CD8-positive, alpha-beta memory T cell (primary cell): ENCODE measurements around the gene PA2G4. TPM values are rescaled to one million over a fixed set of nuclear protein-coding genes. Genes with fewer than 3 reads are reported as not detected.
A peak's percentile ranks its signal among the peaks of the same experiment; 100 is the strongest.

Source experiments
- CTCF ChIA-PET: fragments of 350-600 bp; sonication (Branson Sonifier 250); formaldehyde crosslinking; loops from one replicate; lab custom pipeline; 2021; ENCODE audit warnings: antibody characterized with exemption; lab: Charles Lee
- POLR2A ChIA-PET: fragments of 350-600 bp; sonication (Branson Sonifier 250); formaldehyde crosslinking; loops from one replicate; lab custom pipeline; 2021; ENCODE audit warnings: antibody characterized with exemption; lab: Charles Lee
- DNase-seq, 5 donors: peaks; one replicate each; pipeline versions ENCODE4 v3.0.0 to v3.0.0-alpha.2; 2020 to 2022; ENCODE audit warnings: mixed read lengths in 1 of 5
- H3K27ac ChIP-seq: one replicate; pipeline ENCODE4 v1.7.0; 2013; ENCODE audit warnings: low read depth, mild to moderate bottlenecking, low read length, moderate library complexity
- H3K27me3 ChIP-seq: 2 replicates; pipeline ENCODE4 v1.7.0; 2013; ENCODE audit warnings: low read length, mild to moderate bottlenecking; ENCODE audit not compliant: insufficient read depth, poor library complexity, severe bottlenecking
- H3K36me3 ChIP-seq: 2 replicates; pipeline ENCODE4 v1.7.0; 2013; ENCODE audit warnings: mild to moderate bottlenecking, low read length, moderate library complexity; ENCODE audit not compliant: insufficient read depth
- H3K4me1 ChIP-seq: 2 replicates; pipeline ENCODE4 v1.7.0; 2013; ENCODE audit warnings: mild to moderate bottlenecking, low read length, moderate library complexity; ENCODE audit not compliant: insufficient read depth
- H3K4me3 ChIP-seq: 2 replicates; pipeline ENCODE4 v1.7.0; 2013; ENCODE audit warnings: mild to moderate bottlenecking, low read length
- H3K9me3 ChIP-seq: 2 replicates; pipeline ENCODE4 v1.7.0; 2013; ENCODE audit warnings: mild to moderate bottlenecking, low read length
- H3K27ac Mint-ChIP-seq, 8 donors: one replicate each; pipeline ENCODE4 v1.8.0; 2020 to 2021; ENCODE audit warnings: mixed read lengths in 8 of 8, mild to moderate bottlenecking in 6 of 8, inconsistent platforms in 3 of 8, moderate library complexity in 3 of 8
- H3K27me3 Mint-ChIP-seq, 2 donors: one replicate each; pipeline ENCODE4 v1.8.0; 2020 to 2021; ENCODE audit warnings: mixed read lengths in 2 of 2, mild to moderate bottlenecking in 1 of 2, moderate library complexity in 1 of 2
- H3K36me3 Mint-ChIP-seq, 3 donors: one replicate each; pipeline ENCODE4 v1.8.0; 2020 to 2021; ENCODE audit warnings: mixed read lengths in 3 of 3, inconsistent platforms in 1 of 3, mild to moderate bottlenecking in 1 of 3
- H3K4me1 Mint-ChIP-seq, 3 donors: one replicate each; pipeline ENCODE4 v1.8.0; 2020 to 2021; ENCODE audit warnings: mixed read lengths in 3 of 3, inconsistent platforms in 1 of 3, mild to moderate bottlenecking in 1 of 3
- H3K4me3 Mint-ChIP-seq, 7 donors: one replicate each; pipeline ENCODE4 v1.8.0; 2020 to 2021; ENCODE audit warnings: mixed read lengths in 7 of 7, mild to moderate bottlenecking in 6 of 7, moderate library complexity in 4 of 7, inconsistent platforms in 2 of 7
- H3K9me3 Mint-ChIP-seq, 5 donors: one replicate each; pipeline ENCODE4 v1.8.0; 2020 to 2022; ENCODE audit warnings: mixed read lengths in 5 of 5, mild to moderate bottlenecking in 3 of 5, moderate library complexity in 2 of 5, inconsistent platforms in 1 of 5
- polyA plus RNA-seq: library from polyadenylated mRNA; unstranded; fragments of 300-500 nt; fragmentation: Illumina TruSeq; gene quantifications from one replicate; pipeline ENCODE4 v1.2.3, GENCODE V29; 2021
- total RNA-seq, 2 experiments: library from RNA; stranded (reverse); gene quantifications; one replicate each; pipeline ENCODE4 v1.2.3, GENCODE V29; 2021

Gene PA2G4
- total and polyA plus RNA-seq, 3 experiments from 2014 or later, result 249 to 504 (median 468) TPM

- Histone ChIP-seq H3K27me3 (no peaks in the 10 kb centered on the region), H3K9me3 (no peaks in the 10 kb centered on the region), H3K4me1 (peaks cover 50% of the 10 kb centered on the region), H3K36me3 (peaks cover 24% of the 10 kb centered on the region), H3K27ac (peak overlapping the region; percentile 73), H3K4me3 (peak overlapping the region; percentile 47)
- H3K27me3 Mint-ChIP-seq, result peaks cover 0 to 2% of the 10 kb centered on the region in 2 donors
- H3K4me1 Mint-ChIP-seq, result peaks cover 60 to 69% (median 66%) of the 10 kb centered on the region in 3 donors
- H3K36me3 Mint-ChIP-seq, result peaks cover 20 to 43% (median 27%) of the 10 kb centered on the region in 3 donors
- peak overlapping the region; percentile 90 to 99 (median 95) for H3K27ac Mint-ChIP-seq
- H3K4me3 Mint-ChIP-seq, result peak overlapping the region; percentile 86 to 99 (median 98)
- ChIA-PET CTCF (interaction anchor here (0.8 to 8.6 kb wide), 16 partner anchors 8 to 501 kb away, joined by 3 to 121 read pairs (median 5); partner anchors contain the start of genes CD63, COQ10A, MYL6 and MYL6B), POLR2A (interaction anchor here (0.5 to 4.5 kb wide), 16 partner anchors 10 to 309 kb away, joined by 3 to 58 read pairs (median 6); partner anchors contain the start of genes IL23A, MYL6, MYL6B and ORMDL2)
- DNase-seq, result no peak
- no peaks in the 10 kb centered on the region for H3K9me3 Mint-ChIP-seq
These were observed 23.1 kb downstream of the PA2G4 start for GRCh38 chr12:56127485-56127887.

- Mint-ChIP-seq H3K9me3 (no peaks in the 10 kb centered on the region), H3K27me3 (peaks cover 0 to 2% of the 10 kb centered on the region in 2 donors), H3K27ac (peak within 1 kb of the TSS; percentile 90 to 99 (median 98)), H3K36me3 (peaks cover 22 to 44% (median 27%) of the 10 kb centered on the region in 3 donors), H3K4me3 (peak within 1 kb of the TSS; percentile 86 to 99 (median 98)), H3K4me1 (peaks cover 59 to 71% (median 69%) of the 10 kb centered on the region in 3 donors)
- Histone ChIP-seq H3K27me3 (no peaks in the 10 kb centered on the region), H3K36me3 (peaks cover 27% of the 10 kb centered on the region), H3K9me3 (no peaks in the 10 kb centered on the region), H3K4me3 (peak within 1 kb of the TSS; percentile 90), H3K4me1 (peaks cover 50% of the 10 kb centered on the region), H3K27ac (peak within 1 kb of the TSS; percentile 90)
- ChIA-PET CTCF (interaction anchor here (0.6 to 8.6 kb wide), 19 partner anchors 8 to 501 kb away, joined by 3 to 121 read pairs (median 5); partner anchors contain the start of genes CD63, COQ10A, MYL6 and MYL6B), POLR2A (interaction anchor here (0.5 to 4.5 kb wide), 20 partner anchors 9 to 310 kb away, joined by 3 to 58 read pairs (median 6); partner anchors contain the start of genes IL23A, MYL6, MYL6B and ORMDL2)
- peak; percentile 94 to 99 (median 99) for DNase-seq
These were observed 23.7 kb downstream of the PA2G4 start, which contains the start of gene ESYT1 for GRCh38 chr12:56127888-56128669. ESYT1 (plus strand) TSS chr12:56128267; CDS start chr12:56128320, 53 bp downstream.

- ChIA-PET POLR2A (interaction anchor here (0.6 to 4.5 kb wide), 17 partner anchors 8 to 311 kb away, joined by 3 to 58 read pairs (median 6); partner anchors contain the start of genes IL23A, MYL6, MYL6B and ORMDL2), CTCF (interaction anchor here (0.6 to 8.6 kb wide), 15 partner anchors 11 to 500 kb away, joined by 3 to 121 read pairs (median 5); partner anchors contain the start of genes CD63, MYL6, MYL6B and PA2G4)
- Histone ChIP-seq H3K27me3 (no peaks in the 10 kb centered on the region), H3K9me3 (no peaks in the 10 kb centered on the region), H3K36me3 (peaks cover 33% of the 10 kb centered on the region), H3K4me3 (peak overlapping the region; percentile 90), H3K27ac (peak overlapping the region; percentile 90), H3K4me1 (peaks cover 54% of the 10 kb centered on the region)
- peak overlapping the region; percentile 86 to 99 (median 98) for H3K4me3 Mint-ChIP-seq
- H3K27ac Mint-ChIP-seq, result peak overlapping the region; percentile 90 to 99 (median 98)
- H3K4me1 Mint-ChIP-seq, result peaks cover 58 to 74% (median 71%) of the 10 kb centered on the region in 3 donors
- H3K9me3 Mint-ChIP-seq, result no peaks in the 10 kb centered on the region
- DNase-seq, result peak in 2 of 5 donors; percentile 26 to 49
- H3K36me3 Mint-ChIP-seq, result peaks cover 26 to 51% (median 27%) of the 10 kb centered on the region in 3 donors
- H3K27me3 Mint-ChIP-seq, result peaks cover 0 to 2% of the 10 kb centered on the region in 2 donors
These were observed 24.4 kb downstream of the PA2G4 start for GRCh38 chr12:56128670-56129205.

- H3K4me1 ChIP-seq, result peaks cover 59% of the 10 kb centered on the region
- DNase-seq, result peak; percentile 65 to 87 (median 78)
- H3K36me3 Mint-ChIP-seq, result peaks cover 27 to 56% (median 28%) of the 10 kb centered on the region in 3 donors
- H3K9me3 Mint-ChIP-seq, result no peaks in the 10 kb centered on the region
- H3K27me3 ChIP-seq, result no peaks in the 10 kb centered on the region
- H3K27ac Mint-ChIP-seq, result peak overlapping the region; percentile 90 to 99 (median 98)
- ChIA-PET CTCF (interaction anchor here (0.9 to 8.6 kb wide), 10 partner anchors 10 to 335 kb away, joined by 3 to 121 read pairs (median 8); partner anchors contain the start of genes MYL6, MYL6B, RPL41 and SMARCC2), POLR2A (interaction anchor here (0.9 to 4.5 kb wide), 9 partner anchors 8 to 60 kb away, joined by 3 to 58 read pairs (median 9); partner anchors contain the start of genes MYL6, PA2G4, RPL41 and SMARCC2)
- H3K27ac ChIP-seq, result peak overlapping the region; percentile 90
- peaks cover 0 to 2% of the 10 kb centered on the region in 2 donors for H3K27me3 Mint-ChIP-seq
- H3K9me3 ChIP-seq, result no peaks in the 10 kb centered on the region
- peaks cover 56 to 68% (median 65%) of the 10 kb centered on the region in 3 donors for H3K4me1 Mint-ChIP-seq
- H3K36me3 ChIP-seq, result peaks cover 40% of the 10 kb centered on the region
- peak overlapping the region; percentile 90 for H3K4me3 ChIP-seq
- H3K4me3 Mint-ChIP-seq, result peak overlapping the region; percentile 86 to 99 (median 98)
These were observed 25.0 kb downstream of the PA2G4 start for GRCh38 chr12:56129206-56129941.

- H3K27me3 Mint-ChIP-seq, result peaks cover 0 to 2% of the 10 kb centered on the region in 2 donors
- H3K9me3 ChIP-seq, result no peaks in the 10 kb centered on the region
- DNase-seq, result no peak
- peaks cover 27 to 61% (median 29%) of the 10 kb centered on the region in 3 donors for H3K36me3 Mint-ChIP-seq
- H3K4me1 ChIP-seq, result peaks cover 59% of the 10 kb centered on the region
- POLR2A ChIA-PET, result interaction anchor here (0.6 to 4.5 kb wide), 3 partner anchors 22 to 59 kb away, joined by 3 to 58 read pairs (median 3); partner anchors contain the start of gene SMARCC2
- no peaks in the 10 kb centered on the region for H3K27me3 ChIP-seq
- peak overlapping the region; percentile 86 to 99 (median 98) for H3K4me3 Mint-ChIP-seq
- H3K36me3 ChIP-seq, result peaks cover 46% of the 10 kb centered on the region
- peak overlapping the region; percentile 90 for H3K27ac ChIP-seq
- CTCF ChIA-PET, result interaction anchor here (0.9 to 8.6 kb wide), 6 partner anchors 10 to 60 kb away, joined by 3 to 121 read pairs (median 4); partner anchors contain the start of genes MYL6B, SMARCC2 and ZC3H10
- H3K27ac Mint-ChIP-seq, result peak overlapping the region; percentile 90 to 99 (median 98)
- peaks cover 53 to 65% (median 62%) of the 10 kb centered on the region in 3 donors for H3K4me1 Mint-ChIP-seq
- H3K9me3 Mint-ChIP-seq, result no peaks in the 10 kb centered on the region
- peak overlapping the region; percentile 90 for H3K4me3 ChIP-seq
These were observed 25.7 kb downstream of the PA2G4 start for GRCh38 chr12:56129942-56130495.

GRCh38 chr12:56130876-56131275 is 26.5 kb downstream of the PA2G4 start:
- POLR2A ChIA-PET, result interaction anchor here (0.6 kb wide), 1 partner anchor 53 kb away, joined by 3 read pairs; no protein-coding TSS in a partner anchor
- Histone ChIP-seq H3K9me3 (no peaks in the 10 kb centered on the region), H3K36me3 (peaks cover 53% of the 10 kb centered on the region), H3K4me3 (peak overlapping the region; percentile 90), H3K27ac (peak overlapping the region; percentile 90), H3K4me1 (peaks cover 52% of the 10 kb centered on the region), H3K27me3 (no peaks in the 10 kb centered on the region)
- Mint-ChIP-seq H3K4me1 (peaks cover 52 to 61% (median 60%) of the 10 kb centered on the region in 3 donors), H3K27ac (peak overlapping the region; percentile 52 to 99 (median 98)), H3K27me3 (peaks cover 0 to 2% of the 10 kb centered on the region in 2 donors), H3K9me3 (no peaks in the 10 kb centered on the region), H3K36me3 (peaks cover 27 to 66% (median 29%) of the 10 kb centered on the region in 3 donors), H3K4me3 (peak overlapping the region; percentile 57 to 99 (median 97))
- no peak for DNase-seq
- CTCF ChIA-PET, result interaction anchor here (1.2 to 8.6 kb wide), 3 partner anchors 13 to 59 kb away, joined by 3 to 121 read pairs (median 3); partner anchors contain the start of genes SMARCC2 and ZC3H10
